G401 (cell line): Measurements from ENCODE around the gene NMBR. TPM values are rescaled to one million over a fixed set of nuclear protein-coding genes. Genes with fewer than 3 reads are reported as not detected.

Source experiments
- total RNA-seq: library from RNA; depleted of rRNA; stranded (reverse); fragments of >200 nt; shearing (Covaris generic); gene quantifications from 2 replicates; pipeline ENCODE4 v1.2.3, GENCODE V29; 2014; rRNA removed

The NMBR gene
- total RNA-seq, 1 experiment from 2014 or later: not detected

Other genes starting within 250 kb of the NMBR start
- not detected in 2 replicates for gene GJE1, start 14.2 kb downstream of the NMBR start, total RNA-seq
- 56.2 and 71.1 TPM in 2 replicates for gene VTA1, start 141 bp upstream of the NMBR start, total RNA-seq
- gene ADGRG6, start 154.9 kb upstream of the NMBR start, total RNA-seq: 1.1 and 3.3 TPM in 2 replicates